Ramos (cell line): Measurements from ENCODE around the gene KCTD5.
"Not testable (repeated sequence)": the region's sequence is repeated elsewhere in the genome, so short reads cannot be mapped to it uniquely, and the experiment has no call there.

ENCODE experiments used
- in situ Hi-C: fragments of 300-500 bp; cut with MboI; formaldehyde crosslinking; loops from one replicate; pipeline ENCODE4 v1.14.3; 2022; ENCODE audit warnings: low sequenced_read_pairs; ENCODE audit not compliant: unreplicated experiment

Gene KCTD5

GRCh38 chr16:2682209-2683021, at the start of gene KCTD5:
Gene KCTD5 (plus strand): TSS chr16:2682523. CDS start chr16:2682549, 26 bp downstream.
- in situ Hi-C loops, result no loop called here

- in situ Hi-C loops, result not testable (repeated sequence)
Observed at GRCh38 chr16:2639071-2639721, 43.1 kb upstream of the KCTD5 start.

- in situ Hi-C loops, result not testable (repeated sequence)
Observed at GRCh38 chr16:2639722-2640072, 42.6 kb upstream of the KCTD5 start.

- in situ Hi-C loops, result not testable (repeated sequence)
Observed at GRCh38 chr16:2642561-2642960, 39.8 kb upstream of the KCTD5 start.

- in situ Hi-C loops, result not testable (repeated sequence)
Observed at GRCh38 chr16:2644754-2645453, 37.4 kb upstream of the KCTD5 start.

GRCh38 chr16:2651268-2651871, 31.0 kb upstream of the KCTD5 start:
- in situ Hi-C loops, result not testable (repeated sequence)

GRCh38 chr16:2653915-2654314, 28.4 kb upstream of the KCTD5 start:
- in situ Hi-C loops, result not testable (repeated sequence)

- in situ Hi-C loops, result not testable (repeated sequence)
Observed at GRCh38 chr16:2654949-2655348, 27.4 kb upstream of the KCTD5 start.

- in situ Hi-C loops, result no loop called here
Observed at GRCh38 chr16:2656985-2657384, 25.3 kb upstream of the KCTD5 start.

- in situ Hi-C loops, result not testable (repeated sequence)
Observed at GRCh38 chr16:2657803-2658202, 24.5 kb upstream of the KCTD5 start.

GRCh38 chr16:2659560-2659959, 22.8 kb upstream of the KCTD5 start:
- in situ Hi-C loops, result not testable (repeated sequence)

- in situ Hi-C loops, result not testable (repeated sequence)
Observed at GRCh38 chr16:2660014-2660662, 22.2 kb upstream of the KCTD5 start.

- in situ Hi-C loops, result not testable (repeated sequence)
Observed at GRCh38 chr16:2660755-2661373, 21.5 kb upstream of the KCTD5 start.

GRCh38 chr16:2663553-2664546, 18.5 kb upstream of the KCTD5 start:
- in situ Hi-C loops, result no loop called here

GRCh38 chr16:2664574-2664982, 17.7 kb upstream of the KCTD5 start:
- in situ Hi-C loops, result no loop called here

GRCh38 chr16:2666671-2667070, 15.7 kb upstream of the KCTD5 start:
- in situ Hi-C loops, result not testable (repeated sequence)

- in situ Hi-C loops, result not testable (repeated sequence)
Observed at GRCh38 chr16:2669587-2669986, 12.7 kb upstream of the KCTD5 start.

- in situ Hi-C loops, result not testable (repeated sequence)
Observed at GRCh38 chr16:2670017-2670416, 12.3 kb upstream of the KCTD5 start.

- in situ Hi-C loops, result not testable (repeated sequence)
Observed at GRCh38 chr16:2671193-2671592, 11.1 kb upstream of the KCTD5 start.
